CD8-positive, alpha-beta memory T cell (primary cell): ENCODE results near the gene KIFC3. TPM values are rescaled to one million over a fixed set of nuclear protein-coding genes. Genes with fewer than 3 reads are reported as not detected.

Experiments used
- CTCF ChIA-PET: fragments of 350-600 bp; sonication (Branson Sonifier 250); formaldehyde crosslinking; loops from one replicate; lab custom pipeline; 2021; ENCODE audit warnings: antibody characterized with exemption; lab: Charles Lee
- POLR2A ChIA-PET: fragments of 350-600 bp; sonication (Branson Sonifier 250); formaldehyde crosslinking; loops from one replicate; lab custom pipeline; 2021; ENCODE audit warnings: antibody characterized with exemption; lab: Charles Lee
- DNase-seq, 5 donors: peaks; one replicate each; pipeline versions ENCODE4 v3.0.0 to v3.0.0-alpha.2; 2020 to 2022; ENCODE audit warnings: mixed read lengths in 1 of 5
- H3K27ac ChIP-seq: one replicate; pipeline ENCODE4 v1.7.0; 2013; ENCODE audit warnings: low read depth, mild to moderate bottlenecking, low read length, moderate library complexity
- H3K27me3 ChIP-seq: 2 replicates; pipeline ENCODE4 v1.7.0; 2013; ENCODE audit warnings: low read length, mild to moderate bottlenecking; ENCODE audit not compliant: insufficient read depth, poor library complexity, severe bottlenecking
- H3K36me3 ChIP-seq: 2 replicates; pipeline ENCODE4 v1.7.0; 2013; ENCODE audit warnings: mild to moderate bottlenecking, low read length, moderate library complexity; ENCODE audit not compliant: insufficient read depth
- H3K4me1 ChIP-seq: 2 replicates; pipeline ENCODE4 v1.7.0; 2013; ENCODE audit warnings: mild to moderate bottlenecking, low read length, moderate library complexity; ENCODE audit not compliant: insufficient read depth
- H3K4me3 ChIP-seq: 2 replicates; pipeline ENCODE4 v1.7.0; 2013; ENCODE audit warnings: mild to moderate bottlenecking, low read length
- H3K9me3 ChIP-seq: 2 replicates; pipeline ENCODE4 v1.7.0; 2013; ENCODE audit warnings: mild to moderate bottlenecking, low read length
- H3K27ac Mint-ChIP-seq, 8 donors: one replicate each; pipeline ENCODE4 v1.8.0; 2020 to 2021; ENCODE audit warnings: mixed read lengths in 8 of 8, mild to moderate bottlenecking in 6 of 8, inconsistent platforms in 3 of 8, moderate library complexity in 3 of 8
- H3K27me3 Mint-ChIP-seq, 2 donors: one replicate each; pipeline ENCODE4 v1.8.0; 2020 to 2021; ENCODE audit warnings: mixed read lengths in 2 of 2, mild to moderate bottlenecking in 1 of 2, moderate library complexity in 1 of 2
- H3K36me3 Mint-ChIP-seq, 3 donors: one replicate each; pipeline ENCODE4 v1.8.0; 2020 to 2021; ENCODE audit warnings: mixed read lengths in 3 of 3, inconsistent platforms in 1 of 3, mild to moderate bottlenecking in 1 of 3
- H3K4me1 Mint-ChIP-seq, 3 donors: one replicate each; pipeline ENCODE4 v1.8.0; 2020 to 2021; ENCODE audit warnings: mixed read lengths in 3 of 3, inconsistent platforms in 1 of 3, mild to moderate bottlenecking in 1 of 3
- H3K4me3 Mint-ChIP-seq, 7 donors: one replicate each; pipeline ENCODE4 v1.8.0; 2020 to 2021; ENCODE audit warnings: mixed read lengths in 7 of 7, mild to moderate bottlenecking in 6 of 7, moderate library complexity in 4 of 7, inconsistent platforms in 2 of 7
- H3K9me3 Mint-ChIP-seq, 5 donors: one replicate each; pipeline ENCODE4 v1.8.0; 2020 to 2022; ENCODE audit warnings: mixed read lengths in 5 of 5, mild to moderate bottlenecking in 3 of 5, moderate library complexity in 2 of 5, inconsistent platforms in 1 of 5
- polyA plus RNA-seq: library from polyadenylated mRNA; unstranded; fragments of 300-500 nt; fragmentation: Illumina TruSeq; gene quantifications from one replicate; pipeline ENCODE4 v1.2.3, GENCODE V29; 2021
- total RNA-seq, 2 experiments: library from RNA; stranded (reverse); gene quantifications; one replicate each; pipeline ENCODE4 v1.2.3, GENCODE V29; 2021

The KIFC3 gene
- total and polyA plus RNA-seq, 3 experiments from 2014 or later, result 0.82 to 3.2 (median 2.9) TPM

DNA sequence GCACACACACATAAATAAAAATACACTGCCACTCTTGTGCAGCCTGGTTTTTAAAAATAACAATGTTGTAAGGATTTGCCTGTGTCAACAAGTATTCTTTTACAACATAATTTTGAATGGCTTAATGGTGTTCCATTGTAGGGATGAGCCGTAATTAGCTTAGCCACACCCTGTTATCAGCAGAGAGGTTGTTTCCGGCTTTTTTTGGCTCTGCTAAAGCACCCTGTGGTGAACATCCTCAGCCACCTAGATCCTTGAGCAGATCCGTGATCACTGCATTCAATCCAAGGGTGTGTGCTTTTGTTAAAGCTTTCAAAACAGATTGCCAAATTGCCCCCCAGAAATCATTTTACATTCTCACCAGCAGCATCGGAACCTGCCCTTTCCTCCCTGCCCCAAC, 59.7 kb downstream of the KIFC3 start:
- no peaks in the 10 kb centered on the region for H3K27me3 ChIP-seq
- H3K27me3 Mint-ChIP-seq, result no peaks in the 10 kb centered on the region
- no peak overlapping the region for H3K4me3 ChIP-seq
- POLR2A ChIA-PET, result no interaction called here
- H3K9me3 ChIP-seq, result no peaks in the 10 kb centered on the region
- H3K36me3 Mint-ChIP-seq, result peaks cover 0 to 41% (median 7%) of the 10 kb centered on the region in 3 donors
- H3K27ac Mint-ChIP-seq, result no peak overlapping the region
- peaks cover 3% of the 10 kb centered on the region for H3K4me1 ChIP-seq
- H3K4me3 Mint-ChIP-seq, result no peak overlapping the region
- CTCF ChIA-PET, result interaction anchor here (0.8 kb wide), 1 partner anchor 15 kb away, joined by 3 read pairs; no protein-coding TSS in a partner anchor
- no peaks in the 10 kb centered on the region for H3K9me3 Mint-ChIP-seq
- H3K27ac ChIP-seq, result no peak overlapping the region
- H3K4me1 Mint-ChIP-seq, result peaks cover 3 to 5% (median 4%) of the 10 kb centered on the region in 3 donors
- no peak for DNase-seq
- no peaks in the 10 kb centered on the region for H3K36me3 ChIP-seq

DNA sequence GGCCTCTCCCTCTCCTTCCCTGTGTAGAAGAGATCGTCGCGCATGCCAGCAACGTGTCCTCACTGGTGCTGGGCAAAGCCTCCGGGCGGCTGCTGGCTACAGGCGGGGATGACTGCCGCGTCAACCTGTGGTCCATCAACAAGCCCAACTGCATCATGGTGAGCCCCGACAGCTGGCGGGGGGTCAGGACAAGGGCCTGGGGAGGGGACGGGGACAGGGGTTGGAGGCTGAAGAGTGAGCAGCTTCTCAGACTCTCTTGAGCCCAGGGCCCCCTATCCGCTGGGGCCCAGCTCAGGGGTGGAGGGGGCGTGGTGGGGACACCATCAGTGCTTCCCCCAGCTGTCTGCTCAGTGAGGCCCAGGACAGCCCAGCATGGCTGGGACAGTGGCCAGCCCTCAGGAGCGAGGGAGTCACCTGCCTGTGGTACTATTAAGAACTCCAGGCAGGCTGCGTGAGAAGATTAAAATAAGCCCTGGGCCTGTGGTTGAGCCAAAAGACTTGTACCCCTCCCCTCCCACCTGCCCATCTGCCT, 60.6 kb downstream of the KIFC3 start:
- Histone ChIP-seq H3K4me3 (no peak overlapping the region), H3K9me3 (no peaks in the 10 kb centered on the region), H3K36me3 (no peaks in the 10 kb centered on the region), H3K4me1 (peaks cover 11% of the 10 kb centered on the region), H3K27ac (no peak overlapping the region), H3K27me3 (no peaks in the 10 kb centered on the region)
- peaks cover 0 to 37% (median 4%) of the 10 kb centered on the region in 3 donors for H3K36me3 Mint-ChIP-seq
- H3K27me3 Mint-ChIP-seq, result no peaks in the 10 kb centered on the region
- H3K27ac Mint-ChIP-seq, result no peak overlapping the region
- H3K9me3 Mint-ChIP-seq, result no peaks in the 10 kb centered on the region
- no peak for DNase-seq
- H3K4me3 Mint-ChIP-seq, result no peak overlapping the region
- peaks cover 6 to 13% (median 12%) of the 10 kb centered on the region in 3 donors for H3K4me1 Mint-ChIP-seq
- POLR2A ChIA-PET, result no interaction called here
- CTCF ChIA-PET, result no interaction called here

DNA sequence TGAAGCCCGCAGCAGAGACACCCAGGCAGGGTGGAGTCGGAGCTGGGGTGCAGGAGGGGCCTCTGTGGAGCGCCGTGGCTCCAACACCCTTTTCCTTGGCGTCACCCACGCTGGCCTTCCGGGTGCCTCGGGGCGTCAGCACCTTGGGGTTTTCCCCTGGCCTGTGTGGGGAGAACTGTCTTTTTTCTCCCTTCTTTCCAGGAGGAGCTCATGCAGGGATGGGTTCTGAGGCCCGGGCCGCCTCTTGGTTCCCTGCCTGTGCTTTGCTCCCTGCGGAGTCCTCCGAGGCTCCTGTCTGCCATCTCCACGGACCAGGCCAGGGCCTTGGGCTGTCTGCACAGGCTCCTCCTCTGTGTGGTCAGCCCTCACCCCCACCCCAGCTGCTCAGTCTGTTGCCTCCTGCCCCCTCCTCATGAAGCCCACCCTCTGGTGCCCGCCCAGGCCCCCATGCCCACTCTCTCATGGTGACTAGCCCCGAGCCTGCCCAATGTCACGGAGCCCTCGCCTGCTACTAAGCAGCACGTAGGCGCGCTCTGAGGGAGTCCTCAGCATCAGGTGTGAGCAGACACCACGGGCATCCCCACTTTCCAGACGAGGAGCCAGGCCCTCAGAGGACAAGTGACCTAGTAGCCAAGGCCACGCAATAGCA, 61.7 kb downstream of the KIFC3 start:
- no peaks in the 10 kb centered on the region for H3K9me3 Mint-ChIP-seq

GRCh38 chr16:57739756-57740422, 62.4 kb downstream of the KIFC3 start:
- no peaks in the 10 kb centered on the region for H3K36me3 ChIP-seq
- ChIA-PET POLR2A (no interaction called here), CTCF (interaction anchor here (1.1 kb wide), 2 partner anchors 8 to 164 kb away, joined by 3 read pairs; no protein-coding TSS in a partner anchor)
- H3K9me3 ChIP-seq, result no peaks in the 10 kb centered on the region
- H3K4me1 ChIP-seq, result peaks cover 20% of the 10 kb centered on the region
- peaks cover 21 to 30% (median 24%) of the 10 kb centered on the region in 3 donors for H3K4me1 Mint-ChIP-seq
- peaks cover 0 to 5% of the 10 kb centered on the region in 2 donors for H3K27me3 Mint-ChIP-seq
- H3K27ac Mint-ChIP-seq, result no peak overlapping the region
- peaks cover 0 to 41% (median 4%) of the 10 kb centered on the region in 3 donors for H3K36me3 Mint-ChIP-seq
- DNase-seq, result no peak
- no peak overlapping the region for H3K4me3 ChIP-seq
- no peak overlapping the region for H3K4me3 Mint-ChIP-seq
- no peak overlapping the region for H3K27ac ChIP-seq
- no peaks in the 10 kb centered on the region for H3K27me3 ChIP-seq
- H3K9me3 Mint-ChIP-seq, result no peaks in the 10 kb centered on the region

More for the DNA sequence above, 61.7 kb downstream of the KIFC3 start:
- Histone ChIP-seq H3K27me3 (no peaks in the 10 kb centered on the region), H3K9me3 (no peaks in the 10 kb centered on the region), H3K4me1 (peaks cover 20% of the 10 kb centered on the region), H3K4me3 (no peak overlapping the region), H3K36me3 (no peaks in the 10 kb centered on the region), H3K27ac (no peak overlapping the region)
- ChIA-PET CTCF (no interaction called here), POLR2A (no interaction called here)
- Mint-ChIP-seq H3K27me3 (no peaks in the 10 kb centered on the region), H3K4me3 (no peak overlapping the region), H3K4me1 (peaks cover 16 to 25% (median 21%) of the 10 kb centered on the region in 3 donors), H3K27ac (no peak overlapping the region), H3K36me3 (peaks cover 0 to 39% (median 4%) of the 10 kb centered on the region in 3 donors)
- DNase-seq, result no peak

- H3K4me3 ChIP-seq, result no peak overlapping the region
- no peak for DNase-seq
- no peaks in the 10 kb centered on the region for H3K36me3 ChIP-seq
- Mint-ChIP-seq H3K27ac (no peak overlapping the region), H3K27me3 (peaks cover 0 to 5% of the 10 kb centered on the region in 2 donors), H3K4me1 (peaks cover 23 to 36% (median 31%) of the 10 kb centered on the region in 3 donors), H3K36me3 (peaks cover 0 to 36% (median 4%) of the 10 kb centered on the region in 3 donors), H3K9me3 (no peaks in the 10 kb centered on the region), H3K4me3 (no peak overlapping the region)
- H3K27ac ChIP-seq, result no peak overlapping the region
- H3K9me3 ChIP-seq, result no peaks in the 10 kb centered on the region
- ChIA-PET POLR2A (no interaction called here), CTCF (interaction anchor here (0.5 to 1.3 kb wide), 4 partner anchors 9 to 162 kb away, joined by 3 read pairs; no protein-coding TSS in a partner anchor)
- no peaks in the 10 kb centered on the region for H3K27me3 ChIP-seq
- peaks cover 25% of the 10 kb centered on the region for H3K4me1 ChIP-seq
Observed at GRCh38 chr16:57738844-57739243, 63.4 kb downstream of the KIFC3 start.

DNA sequence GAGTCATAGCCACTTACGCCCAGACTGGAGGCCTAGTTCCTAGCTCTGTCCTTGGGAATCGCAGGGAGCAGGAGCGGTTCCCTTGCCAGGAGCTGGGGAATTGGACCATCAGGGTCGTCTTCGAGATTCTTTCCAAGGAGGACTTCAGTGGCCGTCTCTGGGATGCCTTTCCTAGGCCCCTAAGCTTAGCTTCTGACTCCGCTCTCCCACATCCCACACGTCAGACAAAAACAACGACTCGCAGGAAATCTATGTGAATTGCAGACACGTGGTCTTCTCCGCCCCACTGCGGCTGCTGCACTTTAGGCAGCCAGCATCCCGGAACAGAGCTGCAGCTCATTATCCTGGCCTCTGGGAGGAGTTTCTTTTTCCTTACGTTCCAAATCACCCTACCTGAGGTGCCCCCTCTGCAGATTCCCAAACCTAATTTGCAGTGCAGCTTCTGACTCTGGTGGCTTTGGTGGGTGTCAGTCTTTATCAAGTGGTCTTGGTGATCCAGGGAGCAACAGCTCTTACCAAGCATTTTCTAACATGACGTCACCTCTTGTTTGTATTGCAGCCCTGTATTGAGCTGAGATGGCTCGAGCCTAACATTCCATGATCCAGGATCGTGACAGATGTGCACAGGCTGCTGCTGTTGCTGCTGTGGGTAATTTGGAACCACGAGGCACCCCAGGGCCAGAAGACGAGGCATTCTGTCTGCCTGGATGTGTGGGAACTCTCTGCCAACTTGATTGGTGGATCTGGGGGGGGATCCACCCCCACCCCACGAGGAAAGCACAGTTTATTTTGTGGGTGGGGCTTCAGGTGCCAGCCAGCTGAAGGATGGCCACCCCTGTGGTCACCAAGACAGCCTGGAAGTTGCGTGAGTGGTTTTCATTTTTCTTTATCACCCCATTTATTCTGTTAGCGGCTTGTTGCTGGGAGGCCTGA, 65.6 kb downstream of the KIFC3 start:
- Mint-ChIP-seq H3K4me3 (peak overlapping the region; percentile 91 to 100 (median 96)), H3K27me3 (peaks cover 0 to 5% of the 10 kb centered on the region in 2 donors), H3K9me3 (peaks cover 0 to 6% (median 0%) of the 10 kb centered on the region in 5 donors), H3K36me3 (peaks cover 0 to 20% (median 4%) of the 10 kb centered on the region in 3 donors), H3K4me1 (peaks cover 30 to 44% (median 38%) of the 10 kb centered on the region in 3 donors), H3K27ac (peak overlapping the region; percentile 79 to 98 (median 96))
- Histone ChIP-seq H3K9me3 (no peaks in the 10 kb centered on the region), H3K4me3 (peak overlapping the region; percentile 86), H3K4me1 (peaks cover 25% of the 10 kb centered on the region), H3K27me3 (no peaks in the 10 kb centered on the region), H3K36me3 (no peaks in the 10 kb centered on the region), H3K27ac (peak overlapping the region; percentile 73)
- peak; percentile 33 to 71 (median 44) for DNase-seq
- ChIA-PET POLR2A (interaction anchor here (1.3 to 2.2 kb wide), 4 partner anchors 74 to 393 kb away, joined by 4 to 8 read pairs (median 6); partner anchors contain the start of genes CFAP20, CIAPIN1, COQ9 and POLR2C), CTCF (interaction anchor here (0.7 to 3.2 kb wide), 9 partner anchors 20 to 320 kb away, joined by 3 to 29 read pairs (median 3); partner anchors contain the start of genes USB1 and ZNF319)
